HG03442 (cell line): Measurements from ENCODE around the gene SGCA.

Experiments used
- ATAC-seq: cut with Tn5 transposase; IDR thresholded peaks from one replicate; pipeline ENCODE4 v1.9.1; 2021; ENCODE audit warnings: mild to moderate bottlenecking, moderate library complexity; ENCODE audit not compliant: unreplicated experiment

SGCA gene

GRCh38 chr17:50134206-50135110 is 31.3 kb upstream of the SGCA start:
- ATAC-seq: no peak

DNA sequence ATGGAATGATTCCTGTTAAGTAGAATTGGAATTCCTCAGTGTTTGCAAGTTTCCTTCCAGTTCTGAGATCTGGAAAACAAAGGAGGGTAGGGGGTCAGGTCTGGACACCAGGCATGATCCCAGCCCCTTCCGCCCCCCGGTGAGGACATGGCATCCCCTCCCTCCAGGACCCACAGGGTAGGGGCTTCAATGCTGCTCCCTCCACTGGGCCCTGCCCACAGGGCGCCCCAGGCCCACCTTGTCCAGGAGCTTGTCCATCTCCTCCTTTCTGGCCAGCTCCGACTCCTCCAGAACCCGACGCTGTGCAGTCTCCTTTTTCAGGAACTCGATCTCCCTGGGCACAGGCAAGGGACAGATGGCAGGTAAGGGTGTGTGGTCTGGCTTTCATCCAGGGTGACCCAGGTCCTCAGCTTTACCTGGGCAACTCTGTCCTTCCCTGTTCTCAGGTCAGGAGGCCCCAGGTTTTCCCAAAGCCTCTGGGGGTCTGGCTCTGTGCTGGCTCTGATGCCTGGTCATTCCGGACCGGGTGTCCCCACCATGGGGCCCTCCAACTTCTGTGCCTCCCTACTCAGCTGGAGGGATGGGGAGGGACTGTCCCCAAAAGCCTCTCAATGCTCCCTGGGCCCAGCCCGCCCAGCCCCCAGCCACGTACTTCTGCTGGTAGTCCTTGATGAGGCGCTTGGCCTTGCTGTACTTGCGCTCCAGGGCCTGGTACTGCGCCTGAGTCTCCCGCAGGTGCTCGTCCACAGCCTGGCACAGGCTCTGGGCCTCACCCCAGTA is 30.3 kb upstream of the SGCA start:
- no peak for ATAC-seq

- no peak for ATAC-seq
These were observed 29.6 kb upstream of the SGCA start for GRCh38 chr17:50136096-50136687.

DNA sequence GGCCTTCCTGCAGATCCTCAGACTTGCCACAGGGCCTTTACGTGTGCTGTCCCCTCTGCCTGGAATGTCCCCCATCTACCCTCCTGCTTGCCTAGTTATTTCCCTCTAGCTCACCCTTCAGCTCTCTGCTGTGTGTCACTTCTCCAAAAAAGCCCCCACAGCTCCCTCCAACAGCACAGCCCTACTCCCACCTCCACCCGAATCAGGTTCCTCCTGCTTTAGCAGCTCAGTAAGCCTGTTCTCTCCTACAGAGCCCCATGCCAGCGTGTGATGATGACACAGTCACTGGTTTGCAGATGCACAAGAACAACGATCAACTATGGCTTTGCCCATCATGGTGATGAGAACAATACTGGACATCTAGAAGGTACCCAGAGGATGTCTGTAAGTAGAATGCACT is 28.8 kb upstream of the SGCA start:
- no peak for ATAC-seq

GRCh38 chr17:50139185-50139783 is 26.5 kb upstream of the SGCA start:
- ATAC-seq: no peak

- peak; percentile 54 for ATAC-seq
These were observed 25.6 kb upstream of the SGCA start for GRCh38 chr17:50139950-50140885.

- no peak for ATAC-seq
These were observed 24.6 kb upstream of the SGCA start for GRCh38 chr17:50141026-50141744.

GRCh38 chr17:50141745-50142110 is 24.1 kb upstream of the SGCA start:
- no peak for ATAC-seq

- no peak for ATAC-seq
These were observed 22.2 kb upstream of the SGCA start for GRCh38 chr17:50143461-50144176.

DNA sequence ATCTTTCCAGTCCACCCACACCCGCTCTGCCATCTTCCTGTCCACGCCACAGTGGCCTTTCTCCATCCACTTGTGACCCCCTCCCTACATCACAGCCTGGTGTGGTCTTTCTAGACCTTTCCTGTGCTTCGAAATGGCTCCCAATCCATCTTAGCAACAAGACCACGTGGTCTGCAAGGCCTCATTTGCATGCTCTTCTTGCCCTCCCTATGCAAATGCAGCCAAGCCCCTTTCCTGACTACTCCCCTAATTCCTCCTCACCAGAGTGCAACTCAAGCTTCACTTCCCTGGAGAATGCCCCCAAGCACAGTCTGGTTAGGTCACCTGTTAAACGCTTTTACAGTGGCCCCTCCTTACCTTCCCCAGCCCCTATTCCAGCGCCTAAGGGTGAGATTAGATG is 21.4 kb upstream of the SGCA start:
- no peak for ATAC-seq

GRCh38 chr17:50144845-50145531 is 20.8 kb upstream of the SGCA start:
- ATAC-seq: no peak

DNA sequence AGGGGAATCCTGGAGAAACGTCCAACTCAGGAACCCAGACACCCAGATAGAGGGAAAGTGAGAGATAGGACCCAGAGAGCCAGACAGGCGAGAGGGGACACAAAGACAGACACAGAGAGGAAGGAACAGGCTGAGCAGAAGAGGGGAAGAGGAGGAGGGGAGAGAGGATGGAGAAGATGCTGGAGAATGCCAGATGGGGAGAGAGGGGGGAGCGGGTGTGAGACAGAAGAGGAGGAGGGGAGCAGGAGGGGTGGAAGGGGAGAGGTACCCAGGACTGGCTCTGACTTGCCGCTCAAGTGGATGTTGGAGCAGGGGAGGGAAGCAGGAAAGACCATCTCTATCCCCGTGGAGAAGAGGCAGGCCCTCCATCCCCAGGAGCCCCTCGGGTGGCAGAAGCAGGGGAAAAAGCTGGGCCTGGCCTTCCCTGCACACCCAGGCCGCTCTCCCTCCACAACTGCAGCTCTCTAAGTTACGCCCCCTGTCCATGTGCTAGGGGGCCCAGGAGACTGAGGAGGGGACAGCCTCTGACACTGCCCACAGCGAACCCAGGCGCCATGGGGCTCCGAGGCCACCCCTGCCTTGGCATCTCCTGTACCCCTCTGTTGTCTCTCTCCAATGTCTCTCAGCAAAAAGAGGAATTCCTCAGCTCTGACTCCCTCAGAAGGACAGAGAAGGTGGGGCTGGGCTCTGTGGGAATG is 20.1 kb upstream of the SGCA start:
- ATAC-seq: no peak

DNA sequence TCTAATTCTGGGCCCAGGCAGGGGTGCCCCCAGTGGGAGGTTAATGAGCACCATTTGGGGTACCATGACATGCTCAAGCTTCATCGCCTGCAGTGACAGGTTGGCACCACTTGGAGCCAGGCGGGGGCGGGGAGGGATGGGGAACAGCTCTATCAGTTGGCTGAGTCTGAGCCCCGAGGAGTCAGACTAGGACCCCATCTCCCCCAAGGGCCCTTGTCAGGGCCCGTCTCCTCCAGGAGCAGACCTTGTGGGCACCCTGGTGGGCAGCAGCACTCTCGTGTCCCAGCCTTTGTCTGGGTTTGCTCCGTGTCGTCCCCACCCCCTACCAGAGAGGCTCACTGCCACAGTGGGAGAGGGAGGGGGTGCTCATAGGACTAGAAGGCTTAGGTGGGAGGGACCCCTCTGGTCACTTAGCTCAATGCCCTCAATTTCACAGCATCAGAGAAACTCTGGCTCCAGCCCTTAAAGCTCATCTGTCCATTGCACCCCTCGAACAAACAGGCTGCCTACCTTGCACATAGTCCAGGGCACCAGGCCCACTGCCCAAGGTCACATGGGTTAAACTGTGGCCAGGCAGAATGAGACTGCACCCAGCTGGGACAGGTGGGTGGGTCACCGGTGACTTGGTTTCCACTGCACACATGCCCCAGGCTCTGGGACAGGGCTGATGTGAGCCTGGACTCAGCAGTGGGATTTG is 19.4 kb upstream of the SGCA start:
- ATAC-seq: no peak

GRCh38 chr17:50146927-50147665 is 18.7 kb upstream of the SGCA start:
- no peak for ATAC-seq

GRCh38 chr17:50147841-50148225 is 18.0 kb upstream of the SGCA start:
- no peak for ATAC-seq
